A549 treated with CpdA at 1 μM for 4 hours (cell line): ENCODE results near the gene SLC39A2. TPM values are rescaled to one million over a fixed set of nuclear protein-coding genes. Genes with fewer than 3 reads are reported as not detected.

Source experiments
- total RNA-seq: library from RNA; stranded (reverse); fragments of 200-300 nt; extraction: Qiagen RNA extraction; gene quantifications from 5 replicates; pipeline ENCODE4 v1.2.3, GENCODE V29; 2022; ENCODE audit warnings: low read depth

The SLC39A2 gene, protein sequence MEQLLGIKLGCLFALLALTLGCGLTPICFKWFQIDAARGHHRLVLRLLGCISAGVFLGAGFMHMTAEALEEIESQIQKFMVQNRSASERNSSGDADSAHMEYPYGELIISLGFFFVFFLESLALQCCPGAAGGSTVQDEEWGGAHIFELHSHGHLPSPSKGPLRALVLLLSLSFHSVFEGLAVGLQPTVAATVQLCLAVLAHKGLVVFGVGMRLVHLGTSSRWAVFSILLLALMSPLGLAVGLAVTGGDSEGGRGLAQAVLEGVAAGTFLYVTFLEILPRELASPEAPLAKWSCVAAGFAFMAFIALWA
- not detected in 5 replicates for total RNA-seq

DNA sequence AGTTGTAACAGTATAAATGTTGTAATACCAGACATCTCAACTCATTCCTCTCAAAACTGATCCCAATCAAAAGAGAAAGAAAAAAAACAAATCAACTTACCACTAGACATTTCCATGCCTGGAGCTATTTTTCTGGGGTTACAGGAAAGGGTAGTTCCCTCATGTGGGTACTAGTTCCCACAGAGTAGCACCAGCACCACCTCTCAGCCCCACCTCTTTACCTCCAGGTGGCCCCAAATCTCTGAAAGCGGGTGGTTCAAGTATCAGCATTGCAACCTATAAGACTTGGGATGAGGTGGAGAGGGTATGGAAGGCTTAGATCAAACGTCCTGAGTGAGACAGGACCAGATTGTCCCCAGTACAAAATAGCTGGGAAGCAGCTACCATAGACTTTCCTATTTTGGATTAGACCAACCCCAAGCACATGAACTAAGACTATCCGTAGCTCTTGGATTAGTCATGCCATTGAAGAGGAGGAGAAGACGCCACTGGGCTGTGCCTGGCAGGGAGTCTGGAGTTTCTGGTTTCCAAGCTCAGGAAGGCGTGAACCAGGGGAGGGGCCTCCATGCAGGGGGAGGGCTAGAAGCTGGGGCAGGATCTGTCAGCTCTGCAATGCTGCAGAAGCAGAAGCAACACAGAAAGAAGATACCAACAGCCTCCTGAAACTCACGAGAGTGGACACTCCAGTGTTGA, at the start of gene SLC39A2:
Gene SLC39A2, plus strand, starts transcription at position 620 of the 693 bp plus-strand sequence. CDS start 154 bp downstream, outside the sequence.

DNA sequence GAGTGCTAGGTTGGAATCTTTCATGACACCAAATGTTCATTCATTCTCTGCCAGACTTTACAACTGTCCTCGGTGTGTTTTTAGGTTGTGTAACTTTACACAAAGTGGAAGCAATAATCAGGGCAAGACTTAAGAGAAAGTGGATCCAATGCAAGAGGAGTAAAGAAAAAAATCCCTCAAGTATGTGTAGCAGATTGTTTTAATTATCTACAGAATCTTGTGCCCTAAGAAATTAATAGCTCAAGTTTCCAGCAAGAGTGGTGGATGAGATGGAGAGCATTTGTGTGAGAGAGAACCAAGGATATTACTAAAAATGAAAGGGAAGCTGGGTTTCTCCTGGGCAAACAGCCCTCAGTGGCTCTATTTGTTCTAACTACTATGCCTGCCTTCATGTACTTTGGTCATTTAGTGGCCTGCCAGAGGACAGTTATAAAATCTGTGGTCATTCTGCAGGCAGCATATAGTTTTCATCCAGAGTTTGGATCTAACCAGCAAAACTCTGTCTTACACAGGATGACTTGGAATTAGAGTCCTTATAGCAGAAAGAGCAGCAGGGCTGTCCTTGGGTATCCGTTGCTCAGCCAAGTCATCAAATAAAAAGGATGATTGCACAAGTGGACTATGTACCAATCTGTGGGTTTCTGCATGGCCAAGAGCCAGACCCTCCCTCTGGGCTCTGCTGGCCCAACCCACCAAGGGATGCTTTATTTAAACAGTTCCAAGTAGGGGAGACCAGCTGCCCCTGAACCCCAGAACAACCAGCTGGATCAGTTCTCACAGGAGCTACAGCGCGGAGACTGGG, 44.2 kb upstream of the SLC39A2 start, which contains the start of gene RNASE2:
Gene RNASE2, plus strand, starts transcription at position 752 of the 802 bp plus-strand sequence. CDS start 285 bp downstream, outside the sequence.

DNA sequence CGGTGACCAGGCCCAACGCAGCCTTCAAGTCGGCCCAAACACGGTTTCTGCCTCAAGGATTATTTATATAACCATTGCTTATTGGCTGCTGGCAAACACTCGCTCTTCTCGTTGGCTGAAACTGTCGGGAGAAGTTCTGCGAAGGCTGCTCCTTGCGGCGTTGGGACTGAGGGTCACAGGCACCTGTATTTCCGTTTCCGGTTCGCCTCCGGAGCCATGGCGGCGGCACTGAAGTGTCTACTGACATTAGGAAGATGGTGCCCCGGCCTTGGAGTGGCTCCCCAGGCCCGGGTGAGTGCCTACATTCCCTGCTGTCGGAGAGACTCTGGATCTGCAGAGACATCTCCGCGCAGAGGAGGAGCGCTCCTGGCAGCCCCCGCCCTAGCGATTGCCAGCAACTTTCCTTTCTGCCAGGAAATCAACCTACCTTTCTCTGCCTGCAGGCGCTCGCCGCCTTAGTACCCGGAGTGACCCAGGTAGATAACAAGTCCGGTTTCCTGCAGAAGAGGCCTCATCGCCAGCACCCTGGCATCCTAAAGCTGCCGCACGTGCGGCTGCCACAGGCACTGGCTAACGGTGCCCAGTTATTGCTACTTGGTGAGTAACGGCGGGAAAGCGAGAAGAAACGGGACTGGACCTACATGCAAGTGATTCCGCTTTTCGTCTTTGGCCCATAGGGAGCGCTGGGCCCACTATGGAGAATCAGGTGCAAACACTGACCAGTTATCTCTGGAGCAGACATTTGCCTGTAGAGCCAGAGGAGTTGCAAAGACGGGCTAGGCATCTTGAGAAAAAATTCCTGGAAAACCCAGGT, 9.1 kb upstream of the SLC39A2 start, which contains the start of gene METTL17:
Gene METTL17, plus strand, starts transcription at position 194 of the 814 bp plus-strand sequence. Its CDS starts 23 bp downstream, at position 217.

DNA sequence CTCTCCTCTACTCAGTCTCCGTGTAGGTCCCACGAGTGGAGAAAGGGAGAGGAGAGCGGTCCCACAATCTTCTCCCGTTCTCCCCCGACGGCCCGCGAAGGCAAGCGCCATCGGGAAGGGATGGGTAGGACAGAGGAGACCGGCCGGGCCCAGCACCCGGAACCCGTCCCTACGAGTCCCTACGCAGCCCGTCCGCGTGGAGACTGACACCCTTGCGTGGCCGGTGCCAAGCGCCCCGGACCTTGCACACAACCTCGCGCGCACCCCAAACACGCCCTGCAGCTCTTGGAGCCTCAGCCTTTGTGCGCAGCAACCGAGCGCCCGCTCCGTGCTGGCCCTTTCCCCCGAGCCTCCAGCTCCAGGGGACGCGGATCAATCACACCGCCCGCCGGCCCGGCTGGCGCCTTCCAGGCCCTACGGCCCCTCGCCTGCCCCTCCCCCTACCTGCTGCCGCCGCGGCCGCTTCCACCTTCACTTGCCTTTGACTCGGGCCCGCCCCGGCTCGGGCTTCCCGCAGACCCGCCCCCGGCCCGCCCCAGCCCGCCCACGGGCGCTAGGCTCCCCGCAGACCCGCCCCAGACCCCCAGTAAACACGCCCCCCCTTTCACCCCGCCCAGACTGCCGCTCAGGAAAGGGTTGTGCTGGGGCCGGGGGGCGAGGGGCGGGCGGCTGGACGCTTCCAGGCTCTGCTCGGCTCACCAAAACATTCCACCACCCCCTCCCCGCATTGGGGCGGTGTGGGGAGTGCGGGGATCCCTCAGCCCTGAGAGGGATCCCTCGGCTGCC, 25.7 kb downstream of the SLC39A2 start, which contains the start of gene NDRG2:
Gene NDRG2, minus strand, starts transcription at position 477 of the 786 bp plus-strand sequence. CDS start 1,746 bp downstream, outside the sequence.

DNA sequence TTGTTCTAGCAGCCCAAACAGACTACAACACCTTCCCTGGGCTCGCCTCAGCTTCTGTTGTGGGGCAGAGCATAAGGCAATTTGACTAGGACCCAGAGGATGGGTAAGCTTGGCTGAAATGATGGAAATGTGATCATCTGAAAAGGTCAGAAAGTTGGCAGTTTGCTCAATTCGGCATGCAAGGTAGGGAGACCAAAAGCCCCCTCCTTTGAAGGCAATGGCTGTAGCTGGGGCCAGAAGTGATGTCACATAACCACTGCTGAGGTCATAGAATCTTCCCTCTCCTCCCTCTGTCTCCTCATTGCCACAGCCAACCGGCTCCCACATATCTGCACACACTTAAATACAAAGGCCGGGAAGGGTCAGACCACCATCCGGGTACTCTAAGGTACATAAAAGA, 30.8 kb downstream of the SLC39A2 start, which contains the start of gene TPPP2:
Gene TPPP2, plus strand, starts transcription at position 301 of the 400 bp plus-strand sequence. CDS start 365 bp downstream, outside the sequence.

DNA sequence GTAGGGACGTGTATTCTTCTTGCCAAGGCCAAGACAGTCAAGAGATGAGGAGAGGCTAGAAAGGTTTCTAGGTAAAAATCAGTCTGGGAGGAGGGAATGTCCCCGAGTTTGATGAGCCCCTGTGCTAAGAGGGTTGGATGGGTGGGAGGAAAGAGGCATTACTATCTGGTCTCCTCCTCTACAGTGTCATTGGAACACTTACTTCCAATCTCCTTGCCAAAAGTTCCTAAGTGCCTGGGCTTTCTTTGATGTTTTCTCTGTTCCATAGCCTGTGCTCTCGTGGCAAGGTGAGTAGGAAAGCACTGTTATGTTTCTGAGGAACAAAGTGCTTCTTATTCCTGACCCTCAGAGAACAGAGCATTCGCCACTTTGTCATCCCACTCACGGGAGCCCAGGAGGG, 35.6 kb downstream of the SLC39A2 start, which contains the start of gene RNASE13:
Gene RNASE13, minus strand, starts transcription at position 101 of the 400 bp plus-strand sequence. CDS start 519 bp downstream, outside the sequence.

DNA sequence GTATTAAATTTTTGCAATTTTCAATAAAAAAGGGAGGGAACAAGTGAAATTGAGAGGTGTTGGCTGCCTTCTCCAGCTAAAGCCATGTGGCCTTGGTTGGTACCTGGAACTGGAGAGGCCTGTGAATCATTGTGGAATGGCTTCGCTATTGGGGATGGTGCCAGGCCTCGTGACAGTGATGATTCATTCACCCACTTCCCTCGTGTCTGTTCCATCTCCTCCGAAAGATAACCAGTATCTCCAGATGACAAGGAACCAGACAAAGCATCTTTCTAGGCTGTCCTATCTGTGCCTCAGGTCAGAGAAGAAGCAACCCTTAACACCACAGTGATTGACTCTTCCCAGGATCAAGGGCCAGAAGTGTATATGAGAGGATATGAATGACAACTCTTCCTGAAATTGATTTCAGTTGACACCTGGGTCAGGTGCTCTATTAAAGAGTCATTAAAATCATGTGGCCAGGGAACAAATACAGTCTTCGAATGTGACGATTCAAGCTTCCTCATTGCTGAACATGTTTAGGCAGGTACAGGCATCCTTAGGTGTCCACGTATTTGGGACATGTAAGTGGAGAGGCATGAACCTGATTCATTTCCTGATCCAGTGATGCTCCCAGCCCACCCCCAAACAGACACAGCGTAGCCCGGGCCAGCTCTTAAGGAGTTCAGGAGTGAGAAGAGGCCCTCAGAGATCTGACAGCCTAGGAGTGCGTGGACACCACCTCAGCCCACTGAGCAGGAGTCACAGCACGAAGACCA, 42.8 kb downstream of the SLC39A2 start, which contains the start of gene RNASE7:
Gene RNASE7, plus strand, starts transcription at position 687 of the 758 bp plus-strand sequence. CDS start 631 bp downstream, outside the sequence.

Other genes starting within 250 kb of the SLC39A2 start
- gene EDDM3B, start 230.9 kb upstream of the SLC39A2 start, total RNA-seq = not detected in 5 replicates
- not detected in 5 replicates for gene RNASE6, start 218.0 kb upstream of the SLC39A2 start, total RNA-seq
- 0.16 to 0.35 TPM (median 0.24 TPM) in 3 of 5 replicates, not detected in the others for gene RNASE1, start 196.4 kb upstream of the SLC39A2 start, total RNA-seq
- not detected in 5 replicates for gene RNASE3, start 107.9 kb upstream of the SLC39A2 start, total RNA-seq
- gene RNASE2, start 43.8 kb upstream of the SLC39A2 start, total RNA-seq = not detected in 5 replicates
- gene METTL17, start 9.3 kb upstream of the SLC39A2 start, total RNA-seq = 69.5 to 77.9 TPM (median 73.5 TPM) in 5 replicates
- gene NDRG2, start 25.8 kb downstream of the SLC39A2 start, total RNA-seq = 2.5 to 3.5 TPM (median 3.1 TPM) in 5 replicates
- not detected in 5 replicates for gene TPPP2, start 30.9 kb downstream of the SLC39A2 start, total RNA-seq
- not detected in 5 replicates for gene RNASE13, start 35.5 kb downstream of the SLC39A2 start, total RNA-seq
- gene RNASE7, start 43.1 kb downstream of the SLC39A2 start, total RNA-seq = not detected in 5 replicates
- not detected in 5 replicates for gene RNASE8, start 58.5 kb downstream of the SLC39A2 start, total RNA-seq
- 9.2 to 13.5 TPM (median 12.9 TPM) in 5 replicates for gene ARHGEF40, start 71.0 kb downstream of the SLC39A2 start, total RNA-seq
- 21.2 to 30.3 TPM (median 29.2 TPM) in 5 replicates for gene ZNF219, start 99.4 kb downstream of the SLC39A2 start, total RNA-seq
- gene TMEM253, start 101.8 kb downstream of the SLC39A2 start, total RNA-seq = 0.40 to 1.1 TPM (median 0.80 TPM) in 5 replicates
- 0.02 TPM in 1 of 5 replicates, not detected in the others for gene OR5AU1, start 156.8 kb downstream of the SLC39A2 start, total RNA-seq